ENCODE data around the gene GBF1. TPM values are rescaled to one million over a fixed set of nuclear protein-coding genes. Genes with fewer than 3 reads are reported as not detected.

The GBF1 gene
- total RNA-seq, 4 donors from 2014 or later, result 32.0 to 54.7 (median 39.4) TPM

DNA sequence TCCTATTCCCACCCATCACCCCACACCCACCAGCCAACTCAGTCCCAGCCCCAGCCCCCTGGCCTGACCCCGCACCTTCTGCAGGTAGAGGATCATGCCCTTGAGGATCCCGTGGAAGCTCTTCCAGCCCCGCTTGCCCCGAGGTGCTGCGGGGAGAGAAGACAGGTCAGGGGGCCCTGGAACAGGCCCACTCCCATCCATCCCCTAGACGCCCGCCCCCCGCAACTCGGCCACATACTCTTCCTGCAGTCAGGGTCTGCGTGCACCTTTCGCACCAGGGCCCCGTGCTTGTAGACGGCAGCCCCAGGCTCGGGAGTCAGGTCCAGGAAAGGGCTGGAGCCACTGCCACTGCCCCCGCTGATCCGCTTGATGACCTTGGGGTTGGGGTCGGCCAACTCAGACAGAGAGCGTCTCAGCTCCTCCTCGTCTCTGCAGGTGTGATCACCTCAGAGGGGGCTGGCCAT is 159.8 kb downstream of the GBF1 start:
- peak overlapping the region in 3 of 4 donors; percentile 80 to 96 (median 95) for H3K27ac ChIP-seq

DNA sequence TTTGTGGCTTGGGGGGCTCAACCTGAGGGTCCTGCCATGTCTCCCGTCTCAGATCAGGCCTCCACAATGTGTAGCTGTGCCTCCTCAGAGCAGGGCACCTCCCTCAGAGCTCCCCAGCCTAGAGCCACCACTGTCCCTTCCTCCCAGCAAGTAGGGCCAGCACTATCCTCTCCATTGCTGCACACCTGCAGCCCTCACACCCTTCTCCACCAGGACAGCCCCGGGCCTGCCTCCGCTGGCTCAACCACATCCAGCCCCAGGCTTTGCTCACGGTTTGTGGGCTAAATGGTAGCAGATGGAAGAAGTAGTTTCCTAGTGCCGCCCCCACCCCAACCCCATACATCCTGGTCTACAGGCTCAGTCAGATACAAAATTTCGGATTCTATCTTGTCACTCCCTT is 160.3 kb downstream of the GBF1 start:
- no peak for ATAC-seq
- Histone ChIP-seq H3K27me3 (peaks cover 40% of the 10 kb centered on the region), H3K4me1 (peaks cover 3 to 84% (median 13%) of the 10 kb centered on the region in 3 donors), H3K9me3 (no peaks in the 10 kb centered on the region), H3K4me3 (no peak overlapping the region), H3K27ac (peak overlapping the region in 3 of 4 donors; percentile 80 to 96 (median 95)), H3K36me3 (peaks cover 0 to 30% of the 10 kb centered on the region in 2 donors)
- TF ChIP-seq POLR2AphosphoS5 (IDR thresholded peaks at IDR 0.05) (no peak), EP300 (IDR thresholded peaks at IDR 0.05) (no peak), POLR2A (IDR thresholded peaks at IDR 0.05) (no peak)
- TF ChIP-seq, protein P1, sequence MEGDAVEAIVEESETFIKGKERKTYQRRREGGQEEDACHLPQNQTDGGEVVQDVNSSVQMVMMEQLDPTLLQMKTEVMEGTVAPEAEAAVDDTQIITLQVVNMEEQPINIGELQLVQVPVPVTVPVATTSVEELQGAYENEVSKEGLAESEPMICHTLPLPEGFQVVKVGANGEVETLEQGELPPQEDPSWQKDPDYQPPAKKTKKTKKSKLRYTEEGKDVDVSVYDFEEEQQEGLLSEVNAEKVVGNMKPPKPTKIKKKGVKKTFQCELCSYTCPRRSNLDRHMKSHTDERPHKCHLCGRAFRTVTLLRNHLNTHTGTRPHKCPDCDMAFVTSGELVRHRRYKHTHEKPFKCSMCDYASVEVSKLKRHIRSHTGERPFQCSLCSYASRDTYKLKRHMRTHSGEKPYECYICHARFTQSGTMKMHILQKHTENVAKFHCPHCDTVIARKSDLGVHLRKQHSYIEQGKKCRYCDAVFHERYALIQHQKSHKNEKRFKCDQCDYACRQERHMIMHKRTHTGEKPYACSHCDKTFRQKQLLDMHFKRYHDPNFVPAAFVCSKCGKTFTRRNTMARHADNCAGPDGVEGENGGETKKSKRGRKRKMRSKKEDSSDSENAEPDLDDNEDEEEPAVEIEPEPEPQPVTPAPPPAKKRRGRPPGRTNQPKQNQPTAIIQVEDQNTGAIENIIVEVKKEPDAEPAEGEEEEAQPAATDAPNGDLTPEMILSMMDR (IDR thresholded peaks at IDR 0.05), result no peak
- WGBS, 2 donors (ENCODE audit: low coverage in 1 of 2), result 61 to 63% methylated on average over 2 to 4 of the region's 6 CpGs

More for the DNA sequence above, 159.8 kb downstream of the GBF1 start:
- no peak overlapping the region for H3K4me3 ChIP-seq
- H3K4me1 ChIP-seq, result peaks cover 0 to 84% (median 8%) of the 10 kb centered on the region in 3 donors
- TF ChIP-seq, protein P1 (IDR thresholded peaks at IDR 0.05), result no peak
- no peak for TF ChIP-seq POLR2AphosphoS5 (IDR thresholded peaks at IDR 0.05)
- TF ChIP-seq EP300 (IDR thresholded peaks at IDR 0.05), result no peak
- no peak for TF ChIP-seq POLR2A (IDR thresholded peaks at IDR 0.05)
- H3K9me3 ChIP-seq, result no peaks in the 10 kb centered on the region
- H3K36me3 ChIP-seq, result peaks cover 0 to 35% of the 10 kb centered on the region in 2 donors
- H3K27me3 ChIP-seq, result peaks cover 35% of the 10 kb centered on the region
- WGBS, 2 donors (ENCODE audit: low coverage in 1 of 2), result no CpG with 5 or more reads among the region's 19 CpGs
- ATAC-seq, result no peak

DNA sequence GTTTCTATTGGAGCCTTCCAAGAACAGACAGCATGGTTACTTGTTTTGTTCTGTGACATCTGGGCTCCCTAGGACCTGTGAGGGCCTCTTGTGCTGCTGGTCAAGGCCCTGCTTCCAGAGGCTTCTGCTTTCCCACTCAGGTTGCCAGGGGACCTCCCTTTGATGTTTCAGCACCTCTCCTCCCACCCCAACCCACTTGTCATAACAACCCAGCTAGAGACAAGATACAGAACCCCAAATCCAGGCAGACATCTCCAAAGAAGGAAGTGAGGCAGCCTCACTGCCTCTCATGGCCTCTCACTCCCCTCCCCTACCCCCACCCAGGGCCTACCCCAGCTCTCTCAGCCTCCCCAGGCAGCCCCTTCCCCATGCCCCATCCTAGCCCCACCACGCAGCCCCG is 161.5 kb downstream of the GBF1 start:
- Histone ChIP-seq H3K4me1 (peaks cover 3 to 84% (median 16%) of the 10 kb centered on the region in 3 donors), H3K4me3 (no peak overlapping the region), H3K27ac (peak overlapping the region; percentile 51 to 96 (median 88)), H3K36me3 (peaks cover 0 to 19% of the 10 kb centered on the region in 2 donors), H3K27me3 (peaks cover 51% of the 10 kb centered on the region), H3K9me3 (no peaks in the 10 kb centered on the region)
- TF ChIP-seq POLR2AphosphoS5 (IDR thresholded peaks at IDR 0.05), result peak; percentile 16
- no peak for TF ChIP-seq EP300 (IDR thresholded peaks at IDR 0.05)
- no CpG with 5 or more reads among the region's 2 CpGs for WGBS, 2 donors (ENCODE audit: low coverage in 1 of 2)
- no peak for ATAC-seq

DNA sequence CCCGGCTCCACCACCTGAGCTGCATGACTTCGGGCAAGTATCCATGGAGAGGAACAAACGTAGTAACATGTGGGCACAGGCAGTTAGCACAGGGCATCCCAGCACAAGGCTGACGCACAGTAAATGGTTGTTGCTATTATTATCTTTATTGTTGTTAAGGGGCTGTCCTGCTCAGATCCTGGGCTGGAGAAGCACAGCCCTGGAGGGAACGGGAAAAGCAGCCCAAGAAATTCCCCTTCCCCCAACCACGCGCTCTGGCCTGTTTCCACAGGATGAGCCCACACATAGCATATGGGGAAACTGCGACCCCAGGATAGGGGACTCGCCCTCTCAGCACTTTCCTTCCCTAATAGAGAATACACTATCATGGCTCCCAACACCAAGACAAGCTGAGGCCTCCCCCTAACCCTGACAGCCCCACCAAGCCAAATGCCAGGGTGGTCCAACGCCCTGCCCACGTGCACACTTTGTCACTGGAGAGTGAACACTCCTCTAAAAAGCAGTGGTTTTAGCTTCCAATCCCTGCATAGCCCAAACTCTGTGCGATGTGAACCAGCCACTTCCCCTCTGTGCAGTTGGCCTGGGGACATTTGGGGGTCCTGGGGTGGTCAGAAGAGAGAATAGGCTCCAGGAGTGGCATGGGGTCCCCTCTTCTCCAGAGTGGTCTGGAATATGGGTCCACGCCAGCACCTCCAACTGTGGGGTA is 162.2 kb downstream of the GBF1 start:
- H3K4me3 ChIP-seq, result peak overlapping the region in 1 of 2 donors; percentile 56
- peaks cover 0 to 11% of the 10 kb centered on the region in 2 donors for H3K36me3 ChIP-seq
- peak; percentile 28 for ATAC-seq
- TF ChIP-seq EP300 (IDR thresholded peaks at IDR 0.05), result peak; percentile 78
- no peak for TF ChIP-seq POLR2A (IDR thresholded peaks at IDR 0.05)
- peak; percentile 9 for TF ChIP-seq POLR2AphosphoS5 (IDR thresholded peaks at IDR 0.05)
- TF ChIP-seq, protein P1 (IDR thresholded peaks at IDR 0.05), result no peak
- H3K9me3 ChIP-seq, result no peaks in the 10 kb centered on the region
- H3K27ac ChIP-seq, result peak overlapping the region; percentile 76 to 96 (median 88)
- peaks cover 3 to 76% (median 16%) of the 10 kb centered on the region in 3 donors for H3K4me1 ChIP-seq
- H3K27me3 ChIP-seq, result peaks cover 59% of the 10 kb centered on the region
- WGBS, 2 donors (ENCODE audit: low coverage in 1 of 2), result 41% methylated on average over 4 to 6 of the region's 13 CpGs

DNA sequence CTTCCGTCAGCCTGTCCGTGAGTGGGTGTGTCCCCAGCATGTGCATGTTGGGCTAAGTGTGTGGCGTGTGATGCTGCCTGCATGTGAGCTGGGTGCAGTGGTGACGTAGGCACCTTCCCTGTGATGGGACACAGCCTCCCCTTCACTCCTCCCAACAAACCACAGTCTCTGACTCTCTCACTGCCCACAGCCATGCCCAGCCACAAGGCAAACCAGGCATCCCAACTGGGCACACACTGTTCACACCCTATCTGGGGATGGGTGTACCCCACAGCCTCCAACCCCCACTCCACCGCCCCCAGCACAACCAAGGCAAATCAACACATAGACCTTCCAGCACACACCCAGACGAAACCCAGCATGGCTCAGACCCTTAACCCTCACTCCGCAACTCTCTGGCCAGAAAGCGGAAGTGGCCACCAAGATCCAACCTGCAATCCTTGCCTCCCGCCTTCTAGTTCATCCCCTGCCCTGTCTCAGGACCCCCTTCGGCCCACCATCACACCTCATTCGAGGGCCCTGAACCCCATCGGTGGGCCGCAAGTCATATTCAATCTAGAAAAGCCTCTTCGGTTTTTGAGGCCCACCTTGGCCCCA is 162.9 kb downstream of the GBF1 start:
- peaks cover 66% of the 10 kb centered on the region for H3K27me3 ChIP-seq
- peak overlapping the region; percentile 76 to 96 (median 88) for H3K27ac ChIP-seq
- WGBS, 2 donors (ENCODE audit: low coverage in 1 of 2), result no CpG with 5 or more reads among the region's 14 CpGs
- peaks cover 0 to 4% of the 10 kb centered on the region in 2 donors for H3K36me3 ChIP-seq
- H3K4me3 ChIP-seq, result peak overlapping the region; percentile 22 to 56
- TF ChIP-seq EP300 (IDR thresholded peaks at IDR 0.05) (no peak), POLR2A (IDR thresholded peaks at IDR 0.05) (no peak), POLR2AphosphoS5 (IDR thresholded peaks at IDR 0.05) (no peak)
- TF ChIP-seq, protein P1 (IDR thresholded peaks at IDR 0.05), result no peak
- H3K9me3 ChIP-seq, result no peaks in the 10 kb centered on the region
- H3K4me1 ChIP-seq, result peaks cover 3 to 70% (median 16%) of the 10 kb centered on the region in 3 donors
- peak; percentile 23 for ATAC-seq

Measured in gastroesophageal sphincter (tissue), 4 donors.